ENCODE data around the gene ZFAND6. TPM values are rescaled to one million over a fixed set of nuclear protein-coding genes. Genes with fewer than 3 reads are reported as not detected.

The ZFAND6 gene
- total and polyA plus RNA-seq, 2 donors (not counting 1 experiment from before 2014, with no cell fraction given) = 125 to 325 TPM

DNA sequence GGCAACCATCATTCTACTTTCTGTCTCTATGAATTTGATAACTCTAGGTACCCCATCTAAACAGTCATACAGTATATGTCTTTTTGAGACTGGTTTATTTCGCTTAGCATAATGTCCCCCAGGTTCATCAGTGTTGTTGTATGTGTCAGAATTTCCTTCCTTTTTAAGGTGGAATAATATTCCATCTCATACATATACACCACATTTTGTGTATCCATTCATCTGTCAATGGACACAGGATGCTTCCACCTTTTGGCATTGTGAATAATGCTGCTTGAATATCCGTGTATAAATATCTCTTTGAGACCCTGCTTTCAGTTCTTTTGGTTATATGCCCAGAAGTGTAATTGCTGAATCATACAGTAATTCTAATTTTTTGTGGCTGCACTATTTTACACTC lies 10.4 kb upstream of the ZFAND6 start:
- H3K9me3 ChIP-seq (ENCODE audit: control insufficient read depth, insufficient read depth, low read depth, low read length) = no peaks in the 10 kb centered on the region

DNA sequence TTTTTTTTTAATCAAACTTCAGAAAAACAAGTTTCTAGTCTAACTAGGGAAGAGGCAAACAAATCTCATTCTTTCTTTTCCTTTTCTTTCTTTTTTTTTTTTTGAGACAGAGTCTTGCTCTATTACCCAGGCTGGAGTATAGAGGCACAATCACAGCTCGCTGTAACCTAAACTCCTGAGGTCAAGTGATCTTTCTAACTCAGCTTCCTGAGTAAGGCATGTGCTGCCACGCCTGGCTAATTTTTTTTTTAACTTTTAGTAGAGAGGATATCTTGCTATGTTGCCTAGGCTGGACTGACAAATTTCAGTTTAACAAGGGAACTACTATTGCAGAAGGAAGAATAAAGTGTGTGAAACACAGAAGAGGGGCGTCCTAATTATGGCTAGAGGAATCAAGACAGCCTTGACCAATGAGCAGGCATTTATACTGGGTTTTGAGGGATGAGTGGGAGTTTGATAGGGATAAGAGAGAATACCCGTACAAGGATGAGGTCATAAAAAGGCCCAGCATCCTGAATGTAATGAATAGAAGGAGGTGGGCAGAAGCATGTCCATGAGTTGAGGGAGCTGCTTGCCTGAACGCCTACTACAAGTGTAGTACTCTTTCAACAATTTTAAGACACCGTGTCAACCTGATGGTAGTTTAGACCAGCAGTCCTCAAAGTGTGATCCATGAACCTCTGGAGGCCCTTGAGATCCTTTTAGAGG lies 6.7 kb upstream of the ZFAND6 start:
- no peak overlapping the region for H3K27ac ChIP-seq (ENCODE audit: insufficient read depth, low read length)
- no peaks in the 10 kb centered on the region for H3K4me1 ChIP-seq (ENCODE audit: control insufficient read depth, extremely low read depth, insufficient read depth, low read length)
- no peak overlapping the region for H3K4me3 ChIP-seq (replicated peaks in 1 of 4; ENCODE audit: control extremely low read depth in 1 of 4, insufficient read depth in 1 of 4, low read depth in 3 of 4, low read length in 4 of 4)
- no peak overlapping the region for H3K9ac ChIP-seq (ENCODE audit: insufficient read depth, low read length)
- H3K9me3 ChIP-seq (ENCODE audit: control insufficient read depth, insufficient read depth, low read depth, low read length) = no peaks in the 10 kb centered on the region
- peaks cover 3% of the 10 kb centered on the region for H3K27me3 ChIP-seq (ENCODE audit: control insufficient read depth, insufficient read depth, low read length)
- H3K79me2 ChIP-seq (ENCODE audit: control insufficient read depth, insufficient read depth, low read length) = no peaks in the 10 kb centered on the region
- TF ChIP-seq, protein P1, sequence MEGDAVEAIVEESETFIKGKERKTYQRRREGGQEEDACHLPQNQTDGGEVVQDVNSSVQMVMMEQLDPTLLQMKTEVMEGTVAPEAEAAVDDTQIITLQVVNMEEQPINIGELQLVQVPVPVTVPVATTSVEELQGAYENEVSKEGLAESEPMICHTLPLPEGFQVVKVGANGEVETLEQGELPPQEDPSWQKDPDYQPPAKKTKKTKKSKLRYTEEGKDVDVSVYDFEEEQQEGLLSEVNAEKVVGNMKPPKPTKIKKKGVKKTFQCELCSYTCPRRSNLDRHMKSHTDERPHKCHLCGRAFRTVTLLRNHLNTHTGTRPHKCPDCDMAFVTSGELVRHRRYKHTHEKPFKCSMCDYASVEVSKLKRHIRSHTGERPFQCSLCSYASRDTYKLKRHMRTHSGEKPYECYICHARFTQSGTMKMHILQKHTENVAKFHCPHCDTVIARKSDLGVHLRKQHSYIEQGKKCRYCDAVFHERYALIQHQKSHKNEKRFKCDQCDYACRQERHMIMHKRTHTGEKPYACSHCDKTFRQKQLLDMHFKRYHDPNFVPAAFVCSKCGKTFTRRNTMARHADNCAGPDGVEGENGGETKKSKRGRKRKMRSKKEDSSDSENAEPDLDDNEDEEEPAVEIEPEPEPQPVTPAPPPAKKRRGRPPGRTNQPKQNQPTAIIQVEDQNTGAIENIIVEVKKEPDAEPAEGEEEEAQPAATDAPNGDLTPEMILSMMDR (conservative IDR thresholded peaks at IDR 0.05 in 1 of 2, IDR thresholded peaks at IDR 0.05 in 1 of 2; ENCODE audit: low read depth in 1 of 2, low read length in 2 of 2) = no peak
- no peak for TF ChIP-seq EZH2 (IDR thresholded peaks at IDR 0.05; ENCODE audit: low read length, missing control alignments)
- DNase-seq (ENCODE audit: low read depth in 2 of 2) = no peak
- no peaks in the 10 kb centered on the region for H4K20me1 ChIP-seq (ENCODE audit: control insufficient read depth, extremely low read depth, insufficient read depth, low read length)
- no peaks in the 10 kb centered on the region for H3K36me3 ChIP-seq (ENCODE audit: control insufficient read depth, insufficient read depth, low read length)
- no peak overlapping the region for H3K4me2 ChIP-seq (ENCODE audit: extremely low read depth, insufficient read depth, low read length)
- no peak overlapping the region for H2AFZ ChIP-seq (ENCODE audit: low read length)

More for the DNA sequence above, 10.4 kb upstream of the ZFAND6 start:
- TF ChIP-seq EZH2 (IDR thresholded peaks at IDR 0.05; ENCODE audit: low read length, missing control alignments) = no peak
- TF ChIP-seq, protein P1 (conservative IDR thresholded peaks at IDR 0.05 in 1 of 2, IDR thresholded peaks at IDR 0.05 in 1 of 2; ENCODE audit: low read depth in 1 of 2, low read length in 2 of 2) = no peak
- Histone ChIP-seq H3K36me3 (ENCODE audit: control insufficient read depth, insufficient read depth, low read length) (no peaks in the 10 kb centered on the region), H3K9ac (ENCODE audit: insufficient read depth, low read length) (no peak overlapping the region), H3K27me3 (ENCODE audit: control insufficient read depth, insufficient read depth, low read length) (peaks cover 4% of the 10 kb centered on the region), H3K79me2 (ENCODE audit: control insufficient read depth, insufficient read depth, low read length) (no peaks in the 10 kb centered on the region), H2AFZ (ENCODE audit: low read length) (no peak overlapping the region), H3K27ac (ENCODE audit: insufficient read depth, low read length) (no peak overlapping the region), H3K4me1 (ENCODE audit: control insufficient read depth, extremely low read depth, insufficient read depth, low read length) (no peaks in the 10 kb centered on the region), H3K4me2 (ENCODE audit: extremely low read depth, insufficient read depth, low read length) (no peak overlapping the region), H4K20me1 (ENCODE audit: control insufficient read depth, extremely low read depth, insufficient read depth, low read length) (no peaks in the 10 kb centered on the region), H3K4me3 (replicated peaks in 1 of 4; ENCODE audit: control extremely low read depth in 1 of 4, insufficient read depth in 1 of 4, low read depth in 3 of 4, low read length in 4 of 4) (no peak overlapping the region)
- DNase-seq (ENCODE audit: low read depth in 2 of 2) = no peak

DNA sequence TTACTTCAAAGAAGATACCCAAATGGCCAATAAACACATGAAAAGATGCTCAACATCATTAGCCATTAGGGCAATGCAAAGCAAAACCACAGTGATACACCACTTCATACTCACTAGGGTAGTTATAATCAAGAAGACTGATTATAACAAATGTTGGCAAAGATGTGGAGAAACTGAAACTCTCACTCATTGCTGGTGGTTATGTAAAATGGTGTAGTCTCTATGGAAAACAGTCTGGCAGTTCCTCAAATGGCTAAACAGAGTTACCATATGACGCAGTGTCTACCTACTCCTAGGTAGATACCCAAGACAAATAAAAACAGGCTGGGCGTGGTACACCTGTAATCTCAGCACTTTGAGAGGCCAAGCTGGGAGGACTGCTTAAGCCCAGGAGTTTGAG lies 3.5 kb upstream of the ZFAND6 start:
- Histone ChIP-seq H3K4me2 (ENCODE audit: extremely low read depth, insufficient read depth, low read length) (no peak overlapping the region), H3K9me3 (ENCODE audit: control insufficient read depth, insufficient read depth, low read depth, low read length) (no peaks in the 10 kb centered on the region), H3K79me2 (ENCODE audit: control insufficient read depth, insufficient read depth, low read length) (peaks cover 4% of the 10 kb centered on the region), H3K9ac (ENCODE audit: insufficient read depth, low read length) (no peak overlapping the region), H4K20me1 (ENCODE audit: control insufficient read depth, extremely low read depth, insufficient read depth, low read length) (no peaks in the 10 kb centered on the region), H3K4me1 (ENCODE audit: control insufficient read depth, extremely low read depth, insufficient read depth, low read length) (peaks cover 4% of the 10 kb centered on the region), H3K4me3 (replicated peaks in 1 of 4; ENCODE audit: control extremely low read depth in 1 of 4, insufficient read depth in 1 of 4, low read depth in 3 of 4, low read length in 4 of 4) (no peak overlapping the region), H3K27ac (ENCODE audit: insufficient read depth, low read length) (no peak overlapping the region), H2AFZ (ENCODE audit: low read length) (no peak overlapping the region), H3K36me3 (ENCODE audit: control insufficient read depth, insufficient read depth, low read length) (no peaks in the 10 kb centered on the region), H3K27me3 (ENCODE audit: control insufficient read depth, insufficient read depth, low read length) (no peaks in the 10 kb centered on the region)
- no peak for DNase-seq (ENCODE audit: low read depth in 2 of 2)
- TF ChIP-seq, protein P1 (conservative IDR thresholded peaks at IDR 0.05 in 1 of 2, IDR thresholded peaks at IDR 0.05 in 1 of 2; ENCODE audit: low read depth in 1 of 2, low read length in 2 of 2) = no peak
- no peak for TF ChIP-seq EZH2 (IDR thresholded peaks at IDR 0.05; ENCODE audit: low read length, missing control alignments)
